Stimulated activated CD4-positive, alpha-beta T cell treated with anti-CD3 and anti-CD28 coated beads, Interleukin-4, amount 100 ng/mL, for 4 hours (primary cell): ENCODE measurements around the gene IFIT1.
"Not testable (repeated sequence)": the region's sequence is repeated elsewhere in the genome, so short reads cannot be mapped to it uniquely, and the experiment has no call there.

ENCODE experiments used
- DNase-seq, 2 experiments: peaks; one replicate each; pipeline ENCODE4 v3.0.0-alpha.2; 2020

Gene IFIT1

DNA sequence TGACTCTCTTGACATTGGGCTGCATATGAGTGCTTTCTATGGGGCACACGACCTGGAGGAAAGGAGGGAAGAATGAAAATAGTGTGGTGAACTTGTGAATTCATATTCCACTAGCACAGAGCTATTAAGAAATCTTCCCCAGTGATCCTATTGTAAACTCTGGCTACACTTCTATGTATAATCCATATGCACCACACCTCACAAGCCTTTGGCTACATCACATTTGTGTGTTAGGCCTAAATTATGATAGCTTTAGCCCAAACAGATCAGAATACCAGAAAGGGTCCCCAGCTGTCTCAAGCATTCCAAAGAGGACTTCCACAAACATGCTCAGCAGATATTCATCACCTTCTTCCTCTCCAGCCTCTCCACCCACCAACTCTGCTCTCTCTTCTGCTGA is 24.3 kb upstream of the IFIT1 start:
- DNase-seq, result no peak

DNA sequence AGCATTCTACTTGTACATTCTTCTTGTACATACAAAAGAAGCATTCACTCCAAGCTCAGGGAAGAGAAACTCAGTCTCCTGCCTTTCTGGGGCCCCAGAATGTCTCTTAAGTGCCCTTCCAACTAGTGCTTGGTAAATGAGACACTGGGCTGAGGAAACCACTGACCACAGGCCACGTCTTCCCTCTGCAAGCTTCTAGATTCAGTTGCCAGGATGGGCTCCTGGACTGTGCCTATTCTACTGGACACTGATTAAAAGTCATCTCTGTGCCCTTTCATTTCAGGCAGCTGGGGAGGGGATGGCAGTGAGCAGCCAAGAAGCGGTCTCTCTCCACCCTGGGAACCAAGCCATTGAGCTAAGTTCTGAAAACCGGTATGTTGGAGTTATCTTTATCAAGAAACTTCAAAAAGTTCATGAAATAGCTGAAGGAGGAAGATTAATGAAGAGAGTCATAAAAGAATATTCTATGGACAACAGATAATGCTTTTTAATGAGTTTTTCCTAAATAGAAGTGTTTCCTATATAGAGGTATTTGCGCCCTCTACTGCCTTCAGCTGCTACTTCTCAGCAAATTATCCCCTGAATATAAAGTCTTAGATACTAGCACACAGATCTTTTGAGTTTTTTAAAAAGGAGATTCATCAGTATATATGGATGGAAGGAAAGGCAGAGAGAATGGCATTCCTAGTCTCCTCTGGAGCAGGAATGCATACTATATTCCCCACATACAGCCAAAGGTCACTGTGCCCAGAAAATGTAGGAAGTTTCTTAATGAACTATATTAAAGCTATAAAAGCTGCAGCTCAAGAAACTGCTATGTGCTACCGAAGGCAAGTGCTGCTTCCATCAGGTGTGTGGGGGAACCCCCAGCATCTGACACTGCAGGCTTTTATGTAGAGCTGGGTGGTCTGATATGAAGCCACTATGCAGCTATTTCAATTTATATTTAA is 23.0 kb upstream of the IFIT1 start:
- no peak for DNase-seq

DNA sequence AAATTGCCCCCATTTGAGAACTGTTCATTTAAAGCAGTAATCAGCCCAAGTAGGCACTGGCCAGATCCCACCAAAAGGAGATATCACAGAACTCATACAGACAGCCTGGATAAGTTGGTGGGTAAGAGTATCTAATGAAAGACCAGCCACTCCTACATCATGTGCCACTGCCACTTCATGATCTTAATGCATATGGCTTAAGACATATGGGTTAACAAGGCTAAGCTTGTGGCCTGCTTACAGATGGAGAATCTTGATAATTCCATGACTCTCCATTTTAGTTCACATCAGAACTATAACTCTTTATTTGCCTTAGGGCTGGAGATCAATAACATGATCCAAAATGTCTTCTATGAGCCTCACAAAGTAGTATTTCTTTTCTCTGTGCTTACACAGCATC is 21.3 kb upstream of the IFIT1 start:
- DNase-seq, result no peak

DNA sequence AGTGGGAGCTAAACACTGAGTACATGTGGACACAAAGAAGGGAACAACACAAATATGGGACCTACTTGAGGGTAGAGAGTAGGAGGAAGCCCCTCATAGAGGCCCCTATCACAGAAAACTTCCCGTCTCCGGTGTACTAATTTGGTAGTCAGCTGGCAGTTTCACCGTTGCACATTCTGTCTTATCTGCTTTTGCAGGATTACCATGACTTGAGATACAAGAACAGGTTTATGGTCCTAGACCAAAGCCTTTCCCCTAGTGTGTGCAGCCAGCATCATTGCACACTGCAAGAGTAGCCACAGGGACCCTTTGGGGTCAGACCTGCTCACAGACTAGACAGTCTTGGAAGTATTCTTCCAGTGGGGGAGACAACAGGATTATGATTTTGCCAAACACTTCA is 20.4 kb upstream of the IFIT1 start:
- DNase-seq, result no peak

DNA sequence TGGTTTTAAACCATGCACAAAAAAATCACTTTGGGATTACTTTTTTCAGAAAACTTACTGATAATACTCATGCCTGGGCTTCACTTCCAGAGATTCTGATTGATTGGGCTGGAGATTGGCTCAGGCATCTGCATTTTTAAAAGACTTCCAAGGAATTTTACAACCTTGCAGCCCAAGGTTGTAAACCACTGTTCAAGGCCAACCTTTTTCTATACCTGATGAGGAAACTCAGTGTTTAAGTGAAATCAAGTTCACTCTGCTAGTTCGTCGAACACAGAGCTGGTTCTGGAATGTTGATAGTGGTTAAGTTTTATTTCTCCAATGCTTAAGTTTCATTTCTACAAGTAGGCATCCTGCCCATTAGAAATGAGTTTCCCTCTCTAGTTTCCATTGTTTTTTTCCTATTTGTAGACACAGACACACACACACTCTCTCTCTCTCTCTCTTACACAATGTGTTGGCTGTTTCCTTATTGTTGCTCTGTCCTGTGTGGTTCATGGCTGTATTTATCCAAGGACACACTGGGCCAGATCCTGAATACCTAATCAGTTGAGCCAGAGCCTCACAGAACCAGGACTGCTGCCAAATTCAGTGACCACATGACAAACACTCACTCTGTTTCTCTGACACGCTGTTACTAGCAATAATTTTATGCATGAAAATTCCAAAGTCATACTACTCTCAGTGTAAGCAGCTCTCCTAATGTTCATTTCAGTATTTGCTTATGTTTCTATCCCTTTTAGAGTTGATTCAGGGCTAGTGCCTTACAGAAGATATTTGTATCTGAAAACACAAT is 18.3 kb upstream of the IFIT1 start:
- no peak for DNase-seq

DNA sequence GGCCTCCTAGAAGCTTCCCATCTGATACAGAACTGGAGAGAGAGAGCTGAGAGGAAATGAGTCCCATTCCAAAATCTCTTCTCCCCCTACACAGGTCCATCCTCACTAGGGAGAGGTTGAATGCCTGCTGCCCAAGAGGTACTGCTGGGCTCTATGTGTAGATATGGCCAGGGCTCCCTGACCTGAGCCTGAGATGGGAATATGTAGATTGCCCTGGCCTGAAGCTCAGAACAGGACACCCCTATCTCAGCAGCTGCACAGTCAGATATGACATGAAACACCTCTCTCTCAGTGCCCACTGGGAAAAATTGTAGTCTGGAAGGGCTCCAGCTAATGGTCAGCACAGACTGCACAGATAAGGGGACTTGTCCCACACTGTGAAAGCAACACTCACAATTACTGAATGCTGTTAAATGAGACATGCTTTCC is 17.7 kb upstream of the IFIT1 start:
- no peak for DNase-seq

DNA sequence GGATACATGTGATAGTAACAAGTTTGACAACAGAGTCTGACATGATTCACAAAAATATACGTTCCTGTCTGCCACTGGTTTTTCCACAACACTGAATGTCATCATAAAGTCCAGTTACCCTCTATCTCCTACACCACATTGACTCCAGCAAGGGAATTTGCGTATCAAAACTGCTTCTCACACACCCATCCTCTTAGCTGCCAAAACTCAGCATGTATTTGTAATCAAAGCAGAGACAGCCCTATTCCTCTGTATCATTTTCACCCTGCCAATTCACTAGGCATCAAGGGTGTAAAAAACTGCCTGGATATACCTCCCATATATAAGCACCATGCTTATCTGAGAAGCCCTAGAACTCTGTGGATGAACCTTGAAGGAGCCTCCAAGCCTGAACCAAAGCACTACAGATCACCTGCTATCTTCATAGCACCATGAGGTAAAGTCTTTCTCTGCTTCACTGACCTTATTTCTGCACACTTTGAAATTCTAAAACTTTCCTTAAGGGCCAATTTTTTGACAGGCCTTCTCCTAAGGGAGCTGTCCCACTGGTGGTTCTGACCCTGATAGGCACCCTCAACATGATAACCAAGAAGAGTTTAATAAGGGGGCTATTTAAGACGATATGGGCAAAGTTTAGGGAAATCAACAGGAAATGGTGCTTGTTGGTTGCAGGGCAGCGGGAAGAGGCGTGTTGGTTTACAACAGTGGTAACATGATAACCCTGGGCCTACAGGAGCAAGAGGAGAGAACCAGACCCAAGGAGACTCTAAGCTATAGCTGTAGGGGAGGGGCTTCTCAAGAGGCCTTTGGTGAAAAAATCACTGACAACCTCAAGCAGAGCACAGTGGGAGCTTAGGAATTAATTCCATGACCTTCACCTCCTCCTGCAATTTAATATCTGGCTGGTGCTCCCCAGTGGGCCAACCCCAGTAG is 14.5 kb upstream of the IFIT1 start, which contains the start of gene IFIT1B:
Gene IFIT1B (plus strand): TSS at position 352 of the 933 bp plus-strand sequence. CDS start 80 bp downstream, at position 432.
- no peak for DNase-seq

DNA sequence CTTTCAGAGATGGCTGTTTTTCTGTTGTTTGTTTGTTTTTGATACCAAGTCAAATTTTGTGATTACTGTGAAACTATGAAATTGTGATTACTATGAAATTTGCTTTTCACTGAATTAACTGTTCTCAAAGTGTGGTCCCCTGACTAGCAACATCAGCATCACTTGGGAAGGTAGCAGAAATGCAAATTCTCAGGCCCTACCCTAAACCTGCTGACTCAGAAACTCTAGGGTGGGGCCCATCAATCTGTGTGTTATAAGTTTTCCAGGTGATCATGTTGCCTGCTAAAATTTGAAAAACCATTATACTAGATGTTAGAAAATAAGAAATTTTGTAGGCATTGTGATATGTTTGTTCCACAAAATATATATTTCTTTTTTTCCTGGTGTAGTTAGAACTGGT is 13.3 kb upstream of the IFIT1 start:
- DNase-seq, result no peak

DNA sequence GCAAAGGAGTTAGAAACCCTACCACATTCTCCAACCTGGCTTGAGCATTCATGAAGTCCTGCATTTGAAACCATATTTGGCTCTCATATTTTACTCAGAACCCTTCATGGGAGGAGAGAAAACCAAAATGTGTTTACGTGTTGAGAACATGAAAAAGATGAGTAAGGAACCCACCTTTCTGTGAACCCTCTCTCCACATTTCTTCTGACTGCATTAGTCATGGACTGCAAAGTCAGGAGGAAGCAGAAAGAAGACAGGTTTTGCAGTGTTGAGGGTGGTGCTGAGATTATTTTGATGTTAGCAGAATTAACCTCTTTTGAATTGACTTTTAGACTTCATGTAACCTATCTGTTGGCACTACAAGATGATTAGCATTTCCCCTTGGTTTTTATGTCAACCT is 9.7 kb upstream of the IFIT1 start:
- no peak for DNase-seq

DNA sequence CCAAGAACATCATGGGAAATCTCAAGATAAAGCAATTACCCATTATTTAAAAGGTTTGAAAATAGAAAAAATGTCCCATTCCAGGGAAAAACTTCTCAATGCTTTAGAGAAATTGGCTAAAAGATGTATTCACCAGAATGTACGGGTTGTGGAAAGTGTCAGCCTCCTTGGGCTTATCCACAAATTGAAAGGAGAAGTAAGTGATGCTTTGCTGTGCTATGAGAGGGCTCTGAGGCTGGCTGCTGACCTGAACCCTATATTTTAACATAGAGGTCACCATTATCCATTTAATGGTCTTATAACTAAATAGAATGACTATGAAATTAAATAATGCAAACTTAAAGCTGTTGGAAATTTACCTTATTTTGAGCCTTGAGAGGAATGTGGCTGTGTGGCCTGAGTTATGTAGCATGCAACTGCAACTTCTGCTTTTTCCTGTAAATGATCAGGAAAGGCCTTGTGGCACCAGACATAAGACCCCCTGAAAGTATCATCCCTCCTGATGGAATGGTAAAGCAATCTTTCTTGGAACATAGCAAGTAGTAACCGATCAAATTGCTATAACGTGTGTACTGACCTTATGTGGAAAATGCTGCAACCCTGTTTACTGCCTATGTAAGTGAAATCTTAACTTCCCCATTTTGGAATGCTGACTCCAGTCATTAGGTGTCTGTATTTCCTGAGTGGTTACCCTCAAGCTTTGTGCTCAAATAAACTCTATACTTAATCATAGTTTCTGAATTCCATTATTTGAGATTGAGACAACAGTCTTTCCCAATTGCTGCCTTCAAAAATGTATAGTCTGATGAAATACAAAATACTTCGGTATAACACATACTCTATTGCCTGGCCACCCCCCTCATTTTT is 7.7 kb upstream of the IFIT1 start:
- DNase-seq, result no peak

DNA sequence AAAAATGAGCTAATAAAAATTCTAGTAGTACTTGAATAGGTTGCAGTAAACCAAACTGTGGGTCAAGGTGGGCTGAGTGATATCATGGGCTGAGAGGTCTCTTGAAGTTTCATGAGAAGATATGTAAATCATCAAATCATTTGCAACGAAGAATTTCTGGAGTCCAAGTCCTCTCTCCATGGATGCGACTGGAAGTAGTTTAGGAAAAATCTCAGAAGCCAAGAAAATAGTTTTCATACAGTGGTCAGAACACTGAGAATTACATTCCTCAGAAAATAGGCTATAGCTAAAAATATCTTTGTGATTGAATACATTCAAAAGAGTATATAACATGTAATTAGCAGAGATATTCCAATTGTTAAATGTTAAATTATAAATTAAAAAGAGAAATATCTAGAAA is 3.6 kb upstream of the IFIT1 start:
- no peak for DNase-seq

DNA sequence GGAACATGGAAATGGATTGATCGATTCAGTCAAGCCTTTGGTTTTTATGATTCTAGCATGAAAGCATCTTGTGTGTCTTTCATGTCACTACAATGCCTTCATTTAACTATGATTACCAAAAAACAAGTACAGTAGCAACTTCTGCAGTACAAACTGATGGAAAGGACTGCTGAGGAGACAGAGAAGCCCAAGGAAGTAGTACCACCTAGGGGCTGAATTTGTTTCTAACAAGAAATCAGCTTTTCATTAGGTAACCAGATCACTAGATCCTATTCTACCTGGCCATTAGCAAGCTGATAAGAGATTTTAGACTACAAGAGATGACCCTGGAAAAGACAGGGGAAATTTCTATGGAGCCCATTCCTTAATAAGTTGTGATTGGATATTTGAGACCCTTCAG is 3.2 kb upstream of the IFIT1 start:
- no peak for DNase-seq

DNA sequence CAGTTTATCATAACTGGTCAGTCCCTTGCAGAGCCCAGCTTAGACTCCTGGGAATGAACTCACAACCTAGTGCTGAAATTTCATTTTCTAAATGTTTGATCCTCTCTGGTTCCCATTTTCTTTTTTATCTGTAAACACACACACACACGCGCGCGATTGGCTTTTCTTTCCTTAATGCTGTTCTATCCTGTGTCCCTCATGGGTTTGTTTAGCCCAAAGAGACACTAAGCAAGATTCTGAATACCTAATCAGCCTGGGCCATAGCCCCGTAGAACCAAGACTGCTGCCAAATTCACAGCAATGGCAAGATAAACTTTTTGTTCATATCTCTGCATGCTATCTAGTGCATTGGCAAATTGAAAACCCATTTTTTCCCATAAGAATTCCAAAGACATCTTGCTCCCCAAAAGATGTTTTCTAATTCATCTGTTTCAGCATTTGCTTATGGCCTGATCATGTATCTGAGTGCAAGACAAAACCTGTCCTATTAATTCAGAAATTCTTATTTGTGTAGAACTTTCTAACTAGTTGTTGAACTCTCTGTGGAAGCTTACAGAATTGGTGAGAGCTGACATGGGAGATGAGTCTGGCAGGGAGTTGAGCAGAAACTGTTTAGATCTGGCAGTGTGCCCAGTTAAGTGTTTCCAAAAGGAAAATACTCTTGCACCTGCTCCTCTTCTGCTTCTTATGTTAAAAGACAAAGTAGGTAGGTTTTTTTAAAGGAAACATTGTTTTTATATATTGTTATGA is 1.8 kb upstream of the IFIT1 start:
- no peak for DNase-seq

DNA sequence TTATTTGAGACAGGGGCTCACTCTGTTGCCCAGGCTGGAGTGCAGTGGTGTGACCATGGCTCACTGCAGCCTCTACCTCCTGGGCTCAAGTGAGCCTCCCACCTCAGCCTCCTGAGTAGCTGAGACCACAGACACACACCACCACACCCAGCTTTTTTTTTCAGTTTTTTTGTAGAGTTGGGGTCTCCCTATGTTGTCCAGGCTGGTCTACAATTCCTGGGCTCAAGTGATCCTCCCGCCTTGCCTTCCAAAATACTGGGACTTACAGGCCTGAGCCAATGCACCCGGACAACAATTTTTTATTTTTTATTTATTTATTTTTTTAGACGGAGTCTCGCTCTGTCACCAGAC is 1.2 kb upstream of the IFIT1 start:
- DNase-seq, result not testable (repeated sequence)

DNA sequence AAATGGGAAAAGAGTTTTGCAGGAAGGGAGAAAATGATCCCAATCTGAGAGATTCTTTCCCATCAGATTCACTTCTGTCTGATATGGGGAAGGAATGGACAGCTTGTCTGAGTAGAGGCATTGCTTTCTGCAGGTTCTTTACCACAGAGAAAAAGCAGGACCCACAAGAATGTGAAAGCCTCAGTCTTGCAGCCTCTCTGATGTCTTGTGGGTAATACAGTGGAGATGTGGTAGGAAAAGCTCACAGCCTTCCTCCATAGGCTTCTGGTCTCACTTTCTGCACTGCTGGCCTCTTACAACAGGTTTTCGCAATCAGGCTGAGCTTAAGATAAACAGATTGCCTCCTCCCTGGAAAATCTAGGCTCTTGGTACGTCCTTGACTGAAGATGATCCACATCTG is 551 bp downstream of the IFIT1 start:
- DNase-seq, result no peak

DNA sequence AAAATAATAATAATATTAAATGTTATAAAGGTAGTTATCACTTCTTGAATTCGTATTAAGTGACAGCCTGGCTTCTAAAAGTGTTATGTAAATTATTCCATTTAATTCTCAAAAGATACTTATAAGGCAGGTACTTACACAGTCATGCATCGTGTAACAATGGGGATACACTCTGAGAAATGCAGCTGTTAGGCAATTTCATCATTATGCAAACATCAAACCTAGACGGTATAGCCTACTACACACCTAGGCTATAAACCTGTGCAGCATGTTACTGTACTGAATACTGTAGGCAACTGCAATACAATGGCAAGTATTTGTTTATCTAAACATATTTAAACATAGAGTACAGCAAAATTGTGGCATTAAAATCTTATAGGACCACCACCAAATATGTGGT is 1.5 kb downstream of the IFIT1 start:
- DNase-seq, result no peak

DNA sequence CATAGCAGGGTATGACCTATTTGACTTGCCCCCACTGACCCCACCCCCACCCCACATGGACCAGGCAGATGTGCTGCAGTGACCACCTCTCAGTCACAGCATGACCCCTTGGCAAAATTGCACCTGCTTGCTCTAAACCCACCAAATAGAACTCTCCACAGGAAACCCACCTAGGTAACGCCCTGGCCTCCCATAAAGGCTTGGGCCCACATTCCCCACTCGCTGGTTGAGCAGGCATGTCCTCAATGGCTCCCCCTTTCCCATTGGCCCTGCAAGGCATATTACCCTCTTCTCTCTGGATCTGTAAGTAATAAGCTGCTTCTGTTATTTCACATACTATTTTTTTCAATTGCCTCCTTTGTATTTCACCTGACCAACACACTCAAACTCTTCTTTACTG is 2.7 kb downstream of the IFIT1 start:
- DNase-seq, result no peak

DNA sequence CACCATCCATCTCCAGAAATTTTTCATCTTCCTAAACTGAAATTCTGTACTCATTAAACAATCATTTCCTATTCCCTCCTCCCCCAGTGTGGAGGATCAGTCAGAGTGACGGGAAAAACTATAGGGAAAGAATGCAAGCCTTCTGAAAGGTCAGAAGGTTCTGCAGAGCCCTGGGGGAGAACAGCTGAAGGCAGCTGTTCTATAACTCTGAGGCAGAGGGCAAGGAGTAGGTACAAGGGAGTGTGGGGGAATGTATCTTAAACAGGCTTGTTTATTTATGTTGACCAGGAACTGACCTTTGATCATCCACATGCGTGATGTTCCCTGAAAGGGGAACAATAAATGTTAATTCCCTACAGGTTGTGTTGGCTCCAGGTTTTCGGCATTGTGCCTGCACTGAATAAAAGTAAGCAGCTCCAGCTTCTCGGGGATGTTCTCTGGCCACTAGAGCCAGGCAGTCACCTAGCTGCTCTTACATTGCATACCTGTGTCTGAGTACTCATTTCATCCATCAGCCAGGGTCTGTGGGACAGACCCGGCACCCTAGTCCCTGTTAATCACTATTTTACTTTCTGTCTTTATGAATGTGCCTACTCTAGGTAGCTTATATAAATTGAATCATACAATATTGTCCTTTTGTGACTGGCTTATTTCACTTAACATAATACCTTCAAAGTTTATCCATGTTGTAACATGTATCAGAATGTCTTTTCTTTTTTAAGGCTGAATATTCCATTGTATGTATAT is 5.8 kb downstream of the IFIT1 start:
- no peak for DNase-seq

DNA sequence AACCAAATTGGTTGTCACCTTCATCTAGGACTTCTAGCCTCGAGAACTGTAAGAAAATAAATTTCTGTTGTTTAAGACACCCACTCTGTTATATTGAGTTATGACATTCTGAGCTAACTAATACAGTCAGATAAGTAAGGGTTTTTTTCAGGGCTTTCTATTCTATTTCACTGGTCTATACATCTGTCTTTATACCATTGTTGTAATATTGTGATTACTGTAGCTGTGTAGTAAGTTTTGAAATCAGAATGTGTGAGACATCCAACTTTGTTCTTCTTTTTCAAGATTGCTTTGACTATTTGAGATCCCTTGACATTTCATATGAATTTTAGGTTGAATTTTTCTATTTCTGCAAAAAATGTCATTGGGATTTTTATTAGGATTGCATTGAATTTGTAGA is 7.5 kb downstream of the IFIT1 start:
- DNase-seq, result no peak

DNA sequence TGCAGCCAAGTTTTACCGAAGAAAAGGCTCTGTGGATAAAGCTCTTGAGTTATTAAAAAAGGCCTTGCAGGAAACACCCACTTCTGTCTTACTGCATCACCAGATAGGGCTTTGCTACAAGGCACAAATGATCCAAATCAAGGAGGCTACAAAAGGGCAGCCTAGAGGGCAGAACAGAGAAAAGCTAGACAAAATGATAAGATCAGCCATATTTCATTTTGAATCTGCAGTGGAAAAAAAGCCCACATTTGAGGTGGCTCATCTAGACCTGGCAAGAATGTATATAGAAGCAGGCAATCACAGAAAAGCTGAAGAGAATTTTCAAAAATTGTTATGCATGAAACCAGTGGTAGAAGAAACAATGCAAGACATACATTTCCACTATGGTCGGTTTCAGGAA is 10.6 kb downstream of the IFIT1 start:
- DNase-seq, result no peak
